DOHH2 (cell line): ENCODE measurements around the gene CRY1.
"Not testable (repeated sequence)": the region's sequence is repeated elsewhere in the genome, so short reads cannot be mapped to it uniquely, and the experiment has no call there.

Source experiments
- H3F3A ChIP-seq: fragments of 200-600 bp; sonication (generic), shearing (Covaris generic); 2 replicates; pipeline ENCODE4 v1.6.0; 2016; ENCODE audit warnings: antibody characterized with exemption, mild to moderate bottlenecking; ENCODE audit not compliant: control insufficient read depth, insufficient read depth
- H3K27ac ChIP-seq: fragments of 200-600 bp; sonication (generic); 2 replicates; pipeline ENCODE4 v1.5.1; 2014; ENCODE audit warnings: low read depth, mild to moderate bottlenecking, low read length, moderate library complexity
- H3K27me3 ChIP-seq: fragments of 200-600 bp; sonication (generic); 2 replicates; pipeline ENCODE4 v1.6.1; 2014; ENCODE audit warnings: mild to moderate bottlenecking, low read length, mixed read lengths; ENCODE audit not compliant: control insufficient read depth
- H3K36me3 ChIP-seq: fragments of 200-600 bp; sonication (generic); 2 replicates; pipeline ENCODE4 v1.6.1; 2014; ENCODE audit warnings: mild to moderate bottlenecking, low read length, moderate library complexity, mixed read lengths; ENCODE audit not compliant: control insufficient read depth
- H3K4me1 ChIP-seq: fragments of 200-600 bp; sonication (generic); 2 replicates; pipeline ENCODE4 v1.6.1; 2014; ENCODE audit warnings: mild to moderate bottlenecking, low read length, mixed read lengths; ENCODE audit not compliant: control insufficient read depth
- H3K4me2 ChIP-seq: fragments of 200-600 bp; sonication (generic); 2 replicates; pipeline ENCODE4 v1.6.0; 2014; ENCODE audit warnings: mild to moderate bottlenecking, low read length, moderate library complexity
- H3K4me3 ChIP-seq: fragments of 200-600 bp; sonication (generic); 2 replicates; pipeline ENCODE4 v1.5.1; 2014; ENCODE audit warnings: mild to moderate bottlenecking, low read length, mixed read lengths
- H3K79me2 ChIP-seq: fragments of 200-600 bp; sonication (generic); 2 replicates; pipeline ENCODE4 v1.6.1; 2014; ENCODE audit warnings: mild to moderate bottlenecking, low read length, mixed read lengths; ENCODE audit not compliant: control insufficient read depth
- H3K9me2 ChIP-seq: fragments of 200-600 bp; sonication (generic); replicated peaks from 2 replicates; pipeline ENCODE4 v1.6.1; 2014; ENCODE audit warnings: mild to moderate bottlenecking, low read length, mixed read lengths; ENCODE audit not compliant: control insufficient read depth
- H3K9me3 ChIP-seq: fragments of 200-600 bp; sonication (generic); 2 replicates; pipeline ENCODE4 v1.6.1; 2014; ENCODE audit warnings: antibody characterized with exemption, low read length, mixed read lengths; ENCODE audit not compliant: control insufficient read depth, insufficient read depth
- H4K20me1 ChIP-seq: fragments of 200-600 bp; sonication (generic); 2 replicates; pipeline ENCODE4 v1.6.0; 2014; ENCODE audit warnings: low read depth, mild to moderate bottlenecking, antibody characterized with exemption, low read length, moderate library complexity; ENCODE audit not compliant: control insufficient read depth, insufficient read depth
- CTCF ChIP-seq: fragments of 200-600 bp; sonication (generic); IDR thresholded peaks from one replicate; pipeline ENCODE4 v1.5.1; 2014; ENCODE audit warnings: antibody characterized with exemption, mild to moderate bottlenecking, low read depth, low read length; ENCODE audit not compliant: poor library complexity, severe bottlenecking
- EZH2phosphoT487 ChIP-seq: fragments of 200-600 bp; sonication (generic); IDR thresholded peaks from 2 replicates; pipeline ENCODE4 v1.6.1; 2017; ENCODE audit warnings: borderline replicate concordance, mild to moderate bottlenecking, antibody characterized with exemption, low read length, moderate library complexity, mixed read lengths

CRY1 gene

GRCh38 chr12:107012736-107013425, 80.5 kb downstream of the CRY1 start:
- no peaks in the 10 kb centered on the region for H3K9me2 ChIP-seq
- no peak overlapping the region for H3K4me3 ChIP-seq
- H3K4me1 ChIP-seq = no peaks in the 10 kb centered on the region
- H3K27me3 ChIP-seq = peaks cover 3% of the 10 kb centered on the region; the same call in 1 of the 2 replicates
- no peaks in the 10 kb centered on the region for H4K20me1 ChIP-seq
- no peaks in the 10 kb centered on the region for H3K9me3 ChIP-seq
- TF ChIP-seq EZH2phosphoT487 = no peak
- TF ChIP-seq CTCF = no peak
- no peak overlapping the region for H3K4me2 ChIP-seq
- H3K36me3 ChIP-seq = no peaks in the 10 kb centered on the region
- no peaks in the 10 kb centered on the region for H3F3A ChIP-seq
- H3K27ac ChIP-seq = no peak overlapping the region
- no peaks in the 10 kb centered on the region for H3K79me2 ChIP-seq

- no peak overlapping the region for H3K4me2 ChIP-seq
- no peaks in the 10 kb centered on the region for H4K20me1 ChIP-seq
- H3K36me3 ChIP-seq = no peaks in the 10 kb centered on the region
- H3K4me1 ChIP-seq = no peaks in the 10 kb centered on the region
- H3F3A ChIP-seq = no peaks in the 10 kb centered on the region
- no peaks in the 10 kb centered on the region for H3K79me2 ChIP-seq
- no peaks in the 10 kb centered on the region for H3K9me2 ChIP-seq
- TF ChIP-seq EZH2phosphoT487 (no peak), CTCF (no peak)
- H3K4me3 ChIP-seq = no peak overlapping the region
- H3K27me3 ChIP-seq = peaks cover 3% of the 10 kb centered on the region; the same call in 1 of the 2 replicates
- no peaks in the 10 kb centered on the region for H3K9me3 ChIP-seq
- H3K27ac ChIP-seq = no peak overlapping the region
Observed at GRCh38 chr12:107011519-107011918, 81.8 kb downstream of the CRY1 start.

- Histone ChIP-seq H3K4me3 (no peak overlapping the region), H3K79me2 (no peaks in the 10 kb centered on the region), H4K20me1 (no peaks in the 10 kb centered on the region), H3F3A (no peaks in the 10 kb centered on the region), H3K27ac (no peak overlapping the region), H3K9me3 (no peaks in the 10 kb centered on the region), H3K4me1 (no peaks in the 10 kb centered on the region), H3K36me3 (no peaks in the 10 kb centered on the region), H3K9me2 (no peaks in the 10 kb centered on the region), H3K4me2 (no peak overlapping the region), H3K27me3 (no peaks in the 10 kb centered on the region; the same call in 1 of the 2 replicates)
- no peak for TF ChIP-seq EZH2phosphoT487
- no peak for TF ChIP-seq CTCF
Observed at GRCh38 chr12:107007411-107007810, 85.9 kb downstream of the CRY1 start.

- not testable (repeated sequence) for H4K20me1 ChIP-seq, H3K4me2 ChIP-seq, H3K79me2 ChIP-seq, H3K9me3 ChIP-seq, H3K36me3 ChIP-seq, H3K4me3 ChIP-seq, H3K27ac ChIP-seq, H3K9me2 ChIP-seq, H3K27me3 ChIP-seq, H3K4me1 ChIP-seq, H3F3A ChIP-seq
Observed at GRCh38 chr12:107002665-107003064, 90.7 kb downstream of the CRY1 start.
